Stomach smooth muscle (tissue), 2 donors: ENCODE measurements around the gene LONRF2.
A peak's percentile ranks its signal among the peaks of the same experiment; 100 is the strongest.
"Not testable (repeated sequence)": the region's sequence is repeated elsewhere in the genome, so short reads cannot be mapped to it uniquely, and the experiment has no call there.

Source experiments
- H3K27ac ChIP-seq: one replicate; pipeline ENCODE4 v1.7.0; 2013; ENCODE audit warnings: mild to moderate bottlenecking, low read length, inconsistent platforms
- H3K27me3 ChIP-seq, 2 donors: one replicate each; pipeline ENCODE4 v1.7.0; 2013; ENCODE audit warnings: low read length in 2 of 2; ENCODE audit not compliant: insufficient read depth in 2 of 2, control insufficient read depth in 1 of 2
- H3K36me3 ChIP-seq, 2 donors: one replicate each; pipeline ENCODE4 v1.7.0; 2013; ENCODE audit warnings: low read length in 2 of 2; ENCODE audit not compliant: control insufficient read depth in 2 of 2, insufficient read depth in 2 of 2
- H3K4me1 ChIP-seq: one replicate; pipeline ENCODE4 v1.7.0; 2013; ENCODE audit warnings: low read length; ENCODE audit not compliant: control insufficient read depth, insufficient read depth
- H3K4me3 ChIP-seq, 2 donors: one replicate each; pipeline ENCODE4 v1.7.0; 2013; ENCODE audit warnings: low read length in 2 of 2
- H3K9ac ChIP-seq, 2 donors: one replicate each; pipeline ENCODE4 v1.7.0; 2013; ENCODE audit warnings: low read length in 2 of 2, mild to moderate bottlenecking in 1 of 2
- H3K9me3 ChIP-seq, 2 donors: one replicate each; pipeline ENCODE4 v1.7.0; 2013; ENCODE audit warnings: low read length in 2 of 2; ENCODE audit not compliant: control insufficient read depth in 2 of 2
- donor health status: healthy.
- donor health status: Pancreatic carcinoma.

LONRF2 gene

GRCh38 chr2:100321866-100322820, at the start of gene LONRF2:
Gene LONRF2 (minus strand): TSS chr2:100322501. CDS start chr2:100322093, 408 bp downstream.
- H3K4me1 ChIP-seq, result no peaks in the 10 kb centered on the region
- peak within 1 kb of the TSS; percentile 60 to 61 for H3K9ac ChIP-seq
- H3K4me3 ChIP-seq, result peak within 1 kb of the TSS; percentile 67 to 78
- no peaks in the 10 kb centered on the region for H3K36me3 ChIP-seq
- H3K9me3 ChIP-seq, result no peaks in the 10 kb centered on the region
- H3K27me3 ChIP-seq, result no peaks in the 10 kb centered on the region
- H3K27ac ChIP-seq, result peak within 1 kb of the TSS; percentile 46

DNA sequence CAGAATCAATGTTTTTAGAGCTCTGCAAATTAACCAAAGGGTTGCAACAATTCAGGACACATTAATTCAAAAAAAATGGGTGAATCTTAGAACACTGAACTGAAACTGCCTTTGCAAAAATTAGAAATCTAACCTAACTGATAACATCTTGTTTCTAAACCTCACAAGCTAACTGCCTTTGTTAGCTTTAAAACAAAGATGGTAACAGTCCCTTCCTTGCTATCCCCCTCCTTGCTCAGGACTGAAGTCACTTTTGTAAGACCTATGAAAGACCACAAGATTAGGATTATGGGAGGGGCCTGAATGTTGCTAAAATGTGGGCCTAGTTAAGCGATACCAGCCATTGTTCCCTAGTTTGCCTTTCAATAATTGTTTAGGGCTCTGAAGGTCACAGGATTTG, 44.9 kb upstream of the LONRF2 start:
- Histone ChIP-seq H3K4me1 (no peaks in the 10 kb centered on the region), H3K9me3 (peaks cover 0 to 8% of the 10 kb centered on the region in 2 donors), H3K36me3 (no peaks in the 10 kb centered on the region), H3K27ac (no peak overlapping the region), H3K4me3 (no peak overlapping the region), H3K27me3 (no peaks in the 10 kb centered on the region), H3K9ac (no peak overlapping the region)

DNA sequence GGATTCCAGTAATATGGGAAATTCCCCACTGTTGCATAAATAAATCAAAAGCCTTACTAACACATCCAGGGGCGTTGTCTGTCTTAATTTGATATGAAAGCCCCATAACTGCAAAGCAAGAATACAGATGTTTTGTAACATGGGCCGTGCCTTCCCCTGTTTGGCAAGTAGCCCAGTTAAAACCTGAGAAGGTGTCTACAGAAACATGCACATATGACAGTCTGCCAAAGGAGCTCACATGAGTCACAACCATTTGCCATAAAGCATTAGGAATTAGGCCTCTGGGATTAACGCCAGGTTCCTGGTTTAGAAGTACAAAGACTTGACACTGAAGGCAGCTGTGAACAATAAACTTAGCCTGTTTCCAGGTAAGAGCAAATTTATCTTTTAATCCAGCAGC, 43.1 kb upstream of the LONRF2 start:
- Histone ChIP-seq H3K9ac (no peak overlapping the region), H3K4me1 (no peaks in the 10 kb centered on the region), H3K27me3 (no peaks in the 10 kb centered on the region), H3K36me3 (no peaks in the 10 kb centered on the region), H3K27ac (no peak overlapping the region), H3K9me3 (peaks cover 0 to 5% of the 10 kb centered on the region in 2 donors), H3K4me3 (no peak overlapping the region)

GRCh38 chr2:100362269-100362668, 40.0 kb upstream of the LONRF2 start:
- not testable (repeated sequence) for H3K36me3 ChIP-seq, H3K4me1 ChIP-seq, H3K4me3 ChIP-seq, H3K27ac ChIP-seq, H3K9ac ChIP-seq, H3K9me3 ChIP-seq, H3K27me3 ChIP-seq

- peaks cover 0 to 2% of the 10 kb centered on the region in 2 donors for H3K9me3 ChIP-seq
- H3K36me3 ChIP-seq, result no peaks in the 10 kb centered on the region
- H3K9ac ChIP-seq, result no peak overlapping the region
- H3K4me3 ChIP-seq, result no peak overlapping the region
- no peak overlapping the region for H3K27ac ChIP-seq
- H3K4me1 ChIP-seq, result no peaks in the 10 kb centered on the region
- no peaks in the 10 kb centered on the region for H3K27me3 ChIP-seq
These were observed 37.3 kb upstream of the LONRF2 start for GRCh38 chr2:100359576-100359975.

- Histone ChIP-seq H3K9ac (no peak overlapping the region), H3K9me3 (peaks cover 0 to 2% of the 10 kb centered on the region in 2 donors), H3K27ac (no peak overlapping the region), H3K4me3 (no peak overlapping the region), H3K27me3 (no peaks in the 10 kb centered on the region), H3K36me3 (no peaks in the 10 kb centered on the region), H3K4me1 (no peaks in the 10 kb centered on the region)
These were observed 36.3 kb upstream of the LONRF2 start for GRCh38 chr2:100358554-100358953.

- Histone ChIP-seq H3K4me3 (no peak overlapping the region), H3K27ac (no peak overlapping the region)
These were observed 30.2 kb upstream of the LONRF2 start for GRCh38 chr2:100352521-100352920.

GRCh38 chr2:100350661-100351185, 28.4 kb upstream of the LONRF2 start:
- H3K9me3 ChIP-seq, result peaks cover 0 to 2% of the 10 kb centered on the region in 2 donors
- no peaks in the 10 kb centered on the region for H3K4me1 ChIP-seq
- H3K27me3 ChIP-seq, result peaks cover 0 to 2% of the 10 kb centered on the region in 2 donors
- H3K27ac ChIP-seq, result no peak overlapping the region
- no peak overlapping the region for H3K4me3 ChIP-seq
- H3K9ac ChIP-seq, result no peak overlapping the region
- no peaks in the 10 kb centered on the region for H3K36me3 ChIP-seq

More at GRCh38 chr2:100352521-100352920, 30.2 kb upstream of the LONRF2 start:
- Histone ChIP-seq H3K27me3 (peaks cover 0 to 2% of the 10 kb centered on the region in 2 donors), H3K9me3 (peaks cover 0 to 2% of the 10 kb centered on the region in 2 donors), H3K4me1 (no peaks in the 10 kb centered on the region), H3K9ac (no peak overlapping the region), H3K36me3 (no peaks in the 10 kb centered on the region)

DNA sequence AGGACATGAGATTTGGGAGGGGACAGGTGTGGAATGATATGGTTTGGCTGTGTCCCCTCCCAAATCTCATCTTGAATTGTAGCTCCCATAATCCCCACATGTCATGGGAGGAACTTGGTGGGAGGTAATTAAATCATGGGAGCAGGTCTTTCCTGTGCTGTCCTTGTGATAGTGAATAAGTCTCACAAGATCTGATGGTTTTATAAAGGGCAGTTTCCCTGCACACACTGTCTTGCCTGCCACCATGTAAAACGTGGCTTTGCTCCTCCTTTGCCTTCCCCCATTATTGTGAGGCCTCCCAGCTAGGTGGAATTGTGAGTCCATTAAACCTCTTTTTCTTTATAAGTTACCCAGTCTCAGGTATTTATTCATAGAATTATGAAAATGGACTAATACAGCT, 22.8 kb upstream of the LONRF2 start:
- H3K4me3 ChIP-seq, H3K27ac ChIP-seq, H3K9ac ChIP-seq, H3K4me1 ChIP-seq, H3K27me3 ChIP-seq, H3K9me3 ChIP-seq, H3K36me3 ChIP-seq: not testable (repeated sequence)

GRCh38 chr2:100344433-100344832, 22.1 kb upstream of the LONRF2 start:
- Histone ChIP-seq H3K27ac (no peak overlapping the region), H3K27me3 (peaks cover 3 to 5% of the 10 kb centered on the region in 2 donors), H3K4me3 (no peak overlapping the region), H3K9ac (no peak overlapping the region), H3K9me3 (no peaks in the 10 kb centered on the region), H3K36me3 (no peaks in the 10 kb centered on the region), H3K4me1 (no peaks in the 10 kb centered on the region)

DNA sequence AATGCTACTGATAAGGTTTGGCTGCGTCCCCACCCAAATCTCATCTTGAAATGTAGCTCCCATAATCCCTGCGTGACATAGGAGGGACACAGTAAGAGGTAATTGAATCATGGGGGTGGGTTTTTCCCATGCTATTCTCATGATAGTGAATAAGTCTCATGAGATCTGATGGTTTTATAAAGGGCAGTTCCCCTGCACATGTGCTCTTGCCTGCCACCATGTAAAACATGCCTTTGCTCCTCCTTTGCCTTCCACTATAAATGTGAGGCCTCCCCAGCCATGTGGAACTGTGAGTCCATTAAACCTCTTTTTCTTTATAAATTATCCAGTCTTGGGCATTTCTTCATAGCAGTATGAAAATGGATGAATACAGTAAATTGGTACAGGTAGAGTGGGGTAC, 20.2 kb upstream of the LONRF2 start:
- not testable (repeated sequence) for H3K9ac ChIP-seq, H3K9me3 ChIP-seq, H3K27ac ChIP-seq, H3K4me1 ChIP-seq, H3K4me3 ChIP-seq, H3K27me3 ChIP-seq, H3K36me3 ChIP-seq
